Measurements from ENCODE around the gene MOB2. TPM values are rescaled to one million over a fixed set of nuclear protein-coding genes. Genes with fewer than 3 reads are reported as not detected.

The MOB2 gene
- total RNA-seq, 1 donor from 2014 or later = 49.5 TPM

- no peaks in the 10 kb centered on the region for H3K36me3 ChIP-seq
- intact Hi-C loops (cut with micrococcal nuclease) = no loop called here
- TF ChIP-seq, protein P1, sequence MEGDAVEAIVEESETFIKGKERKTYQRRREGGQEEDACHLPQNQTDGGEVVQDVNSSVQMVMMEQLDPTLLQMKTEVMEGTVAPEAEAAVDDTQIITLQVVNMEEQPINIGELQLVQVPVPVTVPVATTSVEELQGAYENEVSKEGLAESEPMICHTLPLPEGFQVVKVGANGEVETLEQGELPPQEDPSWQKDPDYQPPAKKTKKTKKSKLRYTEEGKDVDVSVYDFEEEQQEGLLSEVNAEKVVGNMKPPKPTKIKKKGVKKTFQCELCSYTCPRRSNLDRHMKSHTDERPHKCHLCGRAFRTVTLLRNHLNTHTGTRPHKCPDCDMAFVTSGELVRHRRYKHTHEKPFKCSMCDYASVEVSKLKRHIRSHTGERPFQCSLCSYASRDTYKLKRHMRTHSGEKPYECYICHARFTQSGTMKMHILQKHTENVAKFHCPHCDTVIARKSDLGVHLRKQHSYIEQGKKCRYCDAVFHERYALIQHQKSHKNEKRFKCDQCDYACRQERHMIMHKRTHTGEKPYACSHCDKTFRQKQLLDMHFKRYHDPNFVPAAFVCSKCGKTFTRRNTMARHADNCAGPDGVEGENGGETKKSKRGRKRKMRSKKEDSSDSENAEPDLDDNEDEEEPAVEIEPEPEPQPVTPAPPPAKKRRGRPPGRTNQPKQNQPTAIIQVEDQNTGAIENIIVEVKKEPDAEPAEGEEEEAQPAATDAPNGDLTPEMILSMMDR (IDR thresholded peaks at IDR 0.05; ENCODE audit: borderline replicate concordance) = no peak
- peaks cover 12% of the 10 kb centered on the region for H3K4me1 ChIP-seq
- no peaks in the 10 kb centered on the region for H3K9me3 ChIP-seq (replicated peaks)
- H3K4me3 ChIP-seq = no peak overlapping the region
- no peak for DNase-seq
- no peak overlapping the region for H3K27ac ChIP-seq (replicated peaks)
- H3K27me3 ChIP-seq (ENCODE audit: low read depth) = peaks cover 49% of the 10 kb centered on the region
Observed at GRCh38 chr11:1450344-1450875, 36.2 kb downstream of the MOB2 start.

GRCh38 chr11:1449490-1450243, 36.9 kb downstream of the MOB2 start:
- Histone ChIP-seq H3K27me3 (ENCODE audit: low read depth) (peaks cover 54% of the 10 kb centered on the region), H3K4me1 (peaks cover 12% of the 10 kb centered on the region), H3K36me3 (no peaks in the 10 kb centered on the region), H3K9me3 (replicated peaks) (no peaks in the 10 kb centered on the region), H3K27ac (replicated peaks) (no peak overlapping the region), H3K4me3 (no peak overlapping the region)
- intact Hi-C loops (cut with micrococcal nuclease) = no loop called here
- no peak for DNase-seq
- TF ChIP-seq, protein P1 (IDR thresholded peaks at IDR 0.05; ENCODE audit: borderline replicate concordance) = no peak

GRCh38 chr11:1448882-1449281, 37.7 kb downstream of the MOB2 start:
- H3K27ac ChIP-seq (replicated peaks) = no peak overlapping the region
- TF ChIP-seq, protein P1 (IDR thresholded peaks at IDR 0.05; ENCODE audit: borderline replicate concordance) = no peak
- intact Hi-C loops (cut with micrococcal nuclease) = no loop called here
- no peaks in the 10 kb centered on the region for H3K36me3 ChIP-seq
- no peak for DNase-seq
- H3K27me3 ChIP-seq (ENCODE audit: low read depth) = peaks cover 59% of the 10 kb centered on the region
- no peaks in the 10 kb centered on the region for H3K9me3 ChIP-seq (replicated peaks)
- peaks cover 12% of the 10 kb centered on the region for H3K4me1 ChIP-seq
- no peak overlapping the region for H3K4me3 ChIP-seq

DNA sequence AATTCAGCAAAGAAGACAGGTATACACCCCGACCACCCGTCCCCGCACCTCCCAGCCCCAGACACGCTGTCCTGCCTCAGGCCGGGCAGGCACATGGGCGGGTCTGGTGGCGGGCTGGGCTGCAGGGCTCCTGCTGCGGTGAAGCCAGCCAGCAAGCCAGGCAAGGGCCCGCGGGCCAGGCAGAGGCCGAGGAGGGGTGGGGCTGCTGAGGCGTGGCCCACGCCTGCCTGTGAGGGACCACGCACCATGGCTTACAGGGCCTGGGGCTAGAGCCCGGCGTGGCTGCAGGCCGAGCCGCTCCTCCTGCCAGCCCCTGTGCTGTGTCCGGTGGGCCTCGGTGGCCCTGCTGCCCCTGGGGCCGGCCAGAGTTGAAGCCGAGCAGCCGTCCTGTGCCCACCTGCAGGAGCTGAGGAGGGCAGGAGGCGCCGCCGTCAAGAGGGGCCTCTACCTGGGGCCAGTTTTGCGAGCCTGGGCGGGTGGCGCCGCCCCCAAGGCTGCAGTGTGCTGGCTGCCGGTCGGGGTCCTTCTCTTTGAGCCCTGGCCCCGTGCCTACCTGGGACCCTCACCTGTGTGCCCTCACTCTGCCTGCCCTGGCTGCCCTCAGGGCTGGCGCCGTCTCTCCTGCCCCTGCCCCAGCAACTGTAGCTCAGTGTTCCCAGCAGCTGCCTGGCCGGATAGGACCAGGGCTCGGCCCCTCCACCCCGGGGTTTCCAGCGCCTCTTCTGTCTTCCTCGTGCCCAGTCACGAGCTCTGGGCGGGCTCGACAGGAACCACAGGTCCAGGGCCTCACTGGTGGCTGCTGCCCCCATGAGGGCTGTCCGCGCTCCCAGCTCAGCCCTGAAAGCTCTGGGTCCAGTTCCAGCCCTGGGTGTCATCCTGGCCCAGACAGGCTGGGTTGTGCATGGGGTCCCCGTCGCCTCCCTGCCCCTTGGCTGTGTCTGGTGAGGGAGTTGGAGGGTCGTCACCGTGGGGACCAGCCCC, 38.4 kb downstream of the MOB2 start:
- Histone ChIP-seq H3K4me1 (peaks cover 4% of the 10 kb centered on the region), H3K27me3 (ENCODE audit: low read depth) (peaks cover 66% of the 10 kb centered on the region), H3K27ac (replicated peaks) (no peak overlapping the region), H3K4me3 (no peak overlapping the region), H3K36me3 (no peaks in the 10 kb centered on the region), H3K9me3 (replicated peaks) (no peaks in the 10 kb centered on the region)
- TF ChIP-seq, protein P1 (IDR thresholded peaks at IDR 0.05; ENCODE audit: borderline replicate concordance) = no peak
- DNase-seq = no peak
- intact Hi-C loops (cut with micrococcal nuclease) = no loop called here

DNA sequence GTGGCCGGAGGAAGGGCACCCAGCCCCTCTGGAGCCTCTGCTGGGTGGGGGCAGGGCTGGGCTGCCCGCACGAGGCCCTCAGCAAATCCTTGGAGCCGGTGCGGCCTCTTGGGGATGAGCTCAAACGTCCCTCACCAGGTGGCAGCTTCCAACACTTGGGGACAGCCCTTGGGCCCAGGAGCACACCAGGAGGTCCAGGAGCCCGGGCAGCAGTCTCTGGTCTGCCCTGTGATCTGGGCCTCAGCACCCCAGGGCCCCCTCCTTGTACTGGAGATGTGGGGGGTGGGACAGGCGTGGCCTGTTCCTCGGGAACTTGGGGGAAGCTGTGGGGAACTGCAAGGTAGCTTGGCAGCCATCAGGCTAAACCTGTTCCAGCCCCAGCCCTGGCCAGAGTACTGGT, 40.0 kb downstream of the MOB2 start:
- Histone ChIP-seq H3K4me1 (no peaks in the 10 kb centered on the region), H3K27ac (replicated peaks) (no peak overlapping the region), H3K36me3 (no peaks in the 10 kb centered on the region), H3K27me3 (ENCODE audit: low read depth) (peaks cover 75% of the 10 kb centered on the region), H3K4me3 (no peak overlapping the region), H3K9me3 (replicated peaks) (no peaks in the 10 kb centered on the region)
- intact Hi-C loops (cut with micrococcal nuclease) = no loop called here
- DNase-seq = no peak
- TF ChIP-seq, protein P1 (IDR thresholded peaks at IDR 0.05; ENCODE audit: borderline replicate concordance) = no peak
